ENCODE data around the gene PDHX.
A peak's percentile ranks its signal among the peaks of the same experiment; 100 is the strongest.

The PDHX gene

DNA sequence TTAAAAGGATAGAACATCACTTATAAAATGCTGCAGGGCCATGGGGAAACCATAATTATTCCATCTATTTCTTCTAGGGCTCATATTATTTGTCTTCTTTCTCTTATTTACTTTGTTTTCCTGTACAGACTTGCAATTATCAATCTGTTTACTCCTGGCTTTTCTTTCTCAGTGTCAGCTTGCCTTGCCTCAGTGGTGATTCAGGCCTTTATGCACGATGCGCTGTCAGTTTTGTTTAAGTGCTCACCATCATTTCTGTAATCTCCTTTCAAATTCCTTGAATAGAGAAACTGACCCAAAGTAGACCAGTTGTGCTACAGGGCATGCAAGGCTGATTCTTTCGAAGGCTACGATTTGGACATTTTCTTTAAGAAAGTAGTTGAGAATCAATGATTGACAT is 4.7 kb downstream of the PDHX start:
- TF ChIP-seq, protein P1, sequence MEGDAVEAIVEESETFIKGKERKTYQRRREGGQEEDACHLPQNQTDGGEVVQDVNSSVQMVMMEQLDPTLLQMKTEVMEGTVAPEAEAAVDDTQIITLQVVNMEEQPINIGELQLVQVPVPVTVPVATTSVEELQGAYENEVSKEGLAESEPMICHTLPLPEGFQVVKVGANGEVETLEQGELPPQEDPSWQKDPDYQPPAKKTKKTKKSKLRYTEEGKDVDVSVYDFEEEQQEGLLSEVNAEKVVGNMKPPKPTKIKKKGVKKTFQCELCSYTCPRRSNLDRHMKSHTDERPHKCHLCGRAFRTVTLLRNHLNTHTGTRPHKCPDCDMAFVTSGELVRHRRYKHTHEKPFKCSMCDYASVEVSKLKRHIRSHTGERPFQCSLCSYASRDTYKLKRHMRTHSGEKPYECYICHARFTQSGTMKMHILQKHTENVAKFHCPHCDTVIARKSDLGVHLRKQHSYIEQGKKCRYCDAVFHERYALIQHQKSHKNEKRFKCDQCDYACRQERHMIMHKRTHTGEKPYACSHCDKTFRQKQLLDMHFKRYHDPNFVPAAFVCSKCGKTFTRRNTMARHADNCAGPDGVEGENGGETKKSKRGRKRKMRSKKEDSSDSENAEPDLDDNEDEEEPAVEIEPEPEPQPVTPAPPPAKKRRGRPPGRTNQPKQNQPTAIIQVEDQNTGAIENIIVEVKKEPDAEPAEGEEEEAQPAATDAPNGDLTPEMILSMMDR (IDR thresholded peaks at IDR 0.05; ENCODE audit: insufficient read depth, low read depth, low read length, missing control alignments): no peak
- peak; percentile 69 for DNase-seq (ENCODE audit: low read depth)
- H3K4me3 ChIP-seq (ENCODE audit: low read length): no peak overlapping the region

DNA sequence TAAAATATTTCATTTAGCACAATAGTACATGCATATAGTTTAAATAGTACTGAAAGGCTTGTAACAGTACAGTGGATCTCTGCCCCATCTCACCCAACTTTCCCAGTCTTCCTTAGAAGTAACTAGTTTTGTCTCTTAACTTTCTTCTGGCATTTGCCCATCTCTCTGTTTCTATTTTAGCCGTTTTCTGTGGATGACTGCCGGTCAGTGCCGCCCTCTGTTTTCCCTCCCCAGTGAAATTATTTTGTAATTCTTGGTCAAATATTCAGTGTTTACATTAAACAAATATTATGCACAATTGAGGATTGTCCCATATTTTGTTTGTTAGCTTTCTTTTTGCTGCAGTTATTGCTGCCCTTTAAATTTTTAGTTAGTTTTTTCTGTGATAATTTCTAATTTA is 8.3 kb downstream of the PDHX start:
- no peak overlapping the region for H3K4me3 ChIP-seq (ENCODE audit: low read length)
- no peak for DNase-seq (ENCODE audit: low read depth)
- TF ChIP-seq, protein P1 (IDR thresholded peaks at IDR 0.05; ENCODE audit: insufficient read depth, low read depth, low read length, missing control alignments): no peak

DNA sequence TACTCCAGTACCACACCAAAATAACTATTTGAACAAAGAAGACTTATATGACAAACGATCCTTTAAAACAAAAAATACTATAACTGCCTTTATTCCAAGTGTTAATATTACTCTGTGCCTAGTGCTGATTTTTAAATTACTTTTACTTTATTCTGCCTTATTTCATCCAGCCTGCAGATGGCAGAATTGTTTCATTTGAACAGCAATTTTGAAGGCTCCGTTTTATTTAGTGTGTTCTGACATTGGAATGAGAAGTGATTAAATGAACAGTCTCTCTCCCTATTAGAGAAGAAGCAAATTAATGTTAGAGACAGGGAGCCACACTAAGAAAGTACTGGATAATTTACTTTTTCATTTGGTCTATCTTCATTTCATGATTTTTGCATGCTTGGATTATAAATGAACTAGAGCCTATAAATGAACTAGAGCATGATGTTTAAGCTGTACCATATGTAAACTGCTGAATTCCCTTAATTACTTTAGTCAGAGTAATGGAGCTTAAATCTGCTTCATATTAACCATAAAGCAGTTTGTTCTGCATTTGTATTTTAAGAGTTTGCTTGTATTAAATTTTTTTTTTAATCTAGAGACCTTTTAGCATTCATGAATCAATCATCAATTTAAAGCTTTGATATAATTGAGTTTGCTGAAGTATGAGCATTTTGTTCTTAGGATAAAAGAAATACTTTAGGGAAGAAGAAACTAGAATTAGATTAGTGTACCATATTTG is 9.8 kb downstream of the PDHX start:
- H3K4me3 ChIP-seq (ENCODE audit: low read length): no peak overlapping the region
- peak; percentile 56 for DNase-seq (ENCODE audit: low read depth)

DNA sequence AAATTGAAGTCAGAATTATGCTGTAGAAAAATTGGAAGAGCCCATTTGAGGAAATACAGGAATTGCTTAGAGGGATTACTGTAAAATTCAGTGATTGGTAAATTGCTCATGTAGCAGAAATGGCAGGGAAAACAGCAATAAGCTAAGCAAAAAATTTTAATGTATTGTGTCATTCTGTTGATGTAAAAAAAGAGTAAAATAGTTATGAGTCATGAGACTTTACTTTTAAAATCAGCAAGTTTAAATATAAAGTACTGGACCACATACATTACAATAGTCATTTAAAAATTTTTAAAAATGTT is 10.4 kb downstream of the PDHX start:
- no peak for DNase-seq (ENCODE audit: low read depth)
- no peak overlapping the region for H3K4me3 ChIP-seq (ENCODE audit: low read length)
- TF ChIP-seq, protein P1 (IDR thresholded peaks at IDR 0.05; ENCODE audit: insufficient read depth, low read depth, low read length, missing control alignments): no peak

More for the DNA sequence above, 9.8 kb downstream of the PDHX start:
- TF ChIP-seq, protein P1 (IDR thresholded peaks at IDR 0.05; ENCODE audit: insufficient read depth, low read depth, low read length, missing control alignments): peak; percentile 56

DNA sequence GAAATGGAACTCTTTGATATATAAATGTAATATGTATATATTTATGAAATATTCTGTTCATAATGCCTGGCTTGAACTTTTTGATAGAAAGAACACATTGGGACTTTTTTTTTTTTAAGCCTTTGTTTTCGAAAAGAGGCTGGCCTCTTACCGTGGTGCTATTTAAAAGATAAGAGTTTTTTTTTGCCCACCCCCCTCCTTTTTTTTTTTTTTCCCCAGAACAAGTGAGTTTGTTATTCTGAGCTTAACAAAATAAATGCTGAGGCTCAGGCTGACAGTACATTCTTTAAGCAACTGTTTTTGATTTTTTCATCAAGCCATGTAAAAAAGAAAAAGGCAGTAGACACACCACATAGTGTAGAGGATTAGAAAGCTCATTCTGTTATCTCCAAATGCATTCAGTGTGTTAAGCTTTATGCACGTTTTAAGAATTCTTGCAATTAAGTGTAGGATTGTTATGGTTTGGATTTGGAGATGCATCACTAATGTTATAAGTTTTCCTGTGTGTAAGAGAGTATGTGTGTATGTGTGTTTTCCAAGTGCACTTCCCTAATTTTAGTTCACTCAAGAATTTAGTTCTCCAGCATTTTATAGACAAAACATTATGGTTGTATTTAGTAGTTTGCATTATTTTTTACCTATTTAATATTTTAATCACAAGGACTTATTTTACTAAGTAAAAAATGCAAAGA is 12.0 kb downstream of the PDHX start:
- TF ChIP-seq, protein P1 (IDR thresholded peaks at IDR 0.05; ENCODE audit: insufficient read depth, low read depth, low read length, missing control alignments): no peak

DNA sequence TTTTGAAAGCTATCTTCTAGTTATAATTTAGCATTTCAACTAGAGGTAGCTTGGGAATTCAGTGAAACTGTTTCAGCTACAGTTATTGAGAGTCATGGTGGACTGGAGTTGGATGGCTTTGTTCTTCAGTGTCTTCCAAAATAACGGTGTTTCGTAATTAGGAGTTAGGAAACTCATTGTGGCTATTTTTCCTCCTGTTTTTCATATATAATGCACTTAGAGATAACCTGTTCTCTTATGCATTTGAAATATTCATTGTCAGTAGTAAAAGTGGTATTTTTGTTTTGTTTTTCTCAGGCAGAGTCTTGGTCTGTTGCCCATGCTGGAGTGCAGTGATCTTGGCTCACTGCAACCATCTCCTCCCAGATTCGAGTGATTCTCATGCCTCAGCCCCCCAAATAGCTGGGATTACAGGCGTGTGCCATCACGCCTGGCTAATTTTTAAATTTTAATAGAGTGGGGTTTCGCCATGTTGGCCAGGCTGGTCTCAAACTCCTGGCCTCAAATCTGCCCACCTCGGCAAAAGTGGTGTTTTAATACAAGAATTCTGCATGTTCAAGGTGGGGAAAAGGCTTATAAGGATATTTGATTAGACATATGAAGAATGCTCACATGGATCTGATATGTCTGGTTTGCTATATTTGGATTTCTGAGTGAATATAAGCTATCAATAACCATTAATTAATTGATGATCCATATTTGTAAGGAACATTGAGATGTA is 12.7 kb downstream of the PDHX start:
- no peak for DNase-seq (ENCODE audit: low read depth)
- TF ChIP-seq, protein P1 (IDR thresholded peaks at IDR 0.05; ENCODE audit: insufficient read depth, low read depth, low read length, missing control alignments): no peak
- H3K4me3 ChIP-seq (ENCODE audit: low read length): no peak overlapping the region

More for the DNA sequence above, 12.0 kb downstream of the PDHX start:
- H3K4me3 ChIP-seq (ENCODE audit: low read length): no peak overlapping the region
- DNase-seq (ENCODE audit: low read depth): no peak

Data from epithelial cell of esophagus (primary cell).